ENCODE measurements around the gene PPP1R14C.

DNA sequence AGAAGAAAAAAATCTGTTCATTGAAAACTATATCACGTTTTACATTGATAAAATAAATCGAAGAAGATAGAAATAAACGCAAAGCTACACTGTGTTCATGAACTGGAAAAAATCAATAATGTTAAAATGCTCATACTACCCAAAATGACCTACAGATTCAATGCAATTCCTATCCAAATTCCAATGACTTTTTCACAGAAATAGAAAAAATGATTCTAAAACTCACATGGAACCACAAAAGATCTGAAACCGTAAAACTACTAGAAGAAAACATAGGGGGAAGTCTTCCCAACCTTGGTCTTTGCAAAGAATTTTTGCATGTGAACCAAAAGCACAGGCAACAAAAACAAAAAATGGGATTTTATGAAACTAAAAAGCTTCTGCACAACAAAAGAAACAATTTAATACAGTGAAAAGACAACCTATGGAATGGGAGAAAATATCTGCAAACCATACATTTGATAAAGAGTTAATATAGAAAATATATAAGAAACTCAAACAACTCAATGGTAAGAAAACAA lies 40.0 kb upstream of the PPP1R14C start:
- TF ChIP-seq REST (IDR thresholded peaks at IDR 0.05; ENCODE audit: low read depth) (no peak), EGR1 (IDR thresholded peaks at IDR 0.05) (no peak), EP300 (IDR thresholded peaks at IDR 0.05; ENCODE audit: borderline replicate concordance) (no peak), NFIC (IDR thresholded peaks at IDR 0.05) (no peak), TEAD4 (IDR thresholded peaks at IDR 0.05) (no peak), RAD21 (IDR thresholded peaks at IDR 0.05; ENCODE audit: low read depth) (no peak), TAF1 (IDR thresholded peaks at IDR 0.05; ENCODE audit: low read depth) (no peak), CREB1 (IDR thresholded peaks at IDR 0.05; ENCODE audit: low read depth) (no peak), ZBTB7A (IDR thresholded peaks at IDR 0.05; ENCODE audit: low read depth) (no peak), CEBPB (IDR thresholded peaks at IDR 0.05) (no peak), MAX (IDR thresholded peaks at IDR 0.05) (no peak)

Data from Ishikawa (cell line).